Transverse colon (tissue), 4 donors: ENCODE results near the gene NTRK2.

Source experiments
- EP300 ChIP-seq: sonication (generic); formaldehyde crosslinking; IDR thresholded peaks from one replicate; pipeline ENCODE4 v1.6.1; 2017; ENCODE audit warnings: antibody characterized with exemption, low read depth
- POLR2AphosphoS5 ChIP-seq, 3 donors: sonication (generic); formaldehyde crosslinking; IDR thresholded peaks; one replicate each; pipeline ENCODE4 v1.6.1; 2016; ENCODE audit warnings: antibody characterized with exemption in 3 of 3
- TF ChIP-seq, protein P1 (sequence below), 5 experiments: fragments of 200-600 bp in 3 of 5; fragments of 450-650 bp in 2 of 5; sonication (generic) in 3 of 5; IDR thresholded peaks; 1 replicate in 2 of 5; 2 replicates in 3 of 5; pipeline ENCODE4 v1.5.1; 2016 to 2017; ENCODE audit warnings: antibody characterized with exemption in 5 of 5, inconsistent platforms in 3 of 5, mild to moderate bottlenecking in 2 of 5, moderate library complexity in 1 of 5

DNA sequence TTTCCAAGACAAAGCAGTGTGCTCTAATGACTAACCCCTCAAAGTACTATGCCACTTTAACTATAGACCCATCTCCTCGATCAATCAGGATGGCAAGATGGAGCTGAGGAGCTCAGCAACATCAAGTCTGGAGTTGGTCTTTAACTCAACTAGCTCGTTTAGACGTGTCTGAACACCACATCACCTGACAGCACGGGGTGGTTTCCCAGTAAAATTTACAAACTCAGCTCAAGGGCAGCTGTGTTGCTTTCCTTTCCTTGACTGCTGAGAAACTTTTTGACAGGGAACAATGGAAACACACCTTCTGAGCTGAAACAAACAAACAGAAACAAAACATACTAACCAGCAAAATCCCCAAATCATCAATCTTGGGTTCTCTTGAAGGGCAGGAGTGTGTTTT lies 202.5 kb downstream of the NTRK2 start:
- TF ChIP-seq POLR2AphosphoS5 (IDR thresholded peaks at IDR 0.05) (no peak), EP300 (no peak)
- TF ChIP-seq, protein P1, sequence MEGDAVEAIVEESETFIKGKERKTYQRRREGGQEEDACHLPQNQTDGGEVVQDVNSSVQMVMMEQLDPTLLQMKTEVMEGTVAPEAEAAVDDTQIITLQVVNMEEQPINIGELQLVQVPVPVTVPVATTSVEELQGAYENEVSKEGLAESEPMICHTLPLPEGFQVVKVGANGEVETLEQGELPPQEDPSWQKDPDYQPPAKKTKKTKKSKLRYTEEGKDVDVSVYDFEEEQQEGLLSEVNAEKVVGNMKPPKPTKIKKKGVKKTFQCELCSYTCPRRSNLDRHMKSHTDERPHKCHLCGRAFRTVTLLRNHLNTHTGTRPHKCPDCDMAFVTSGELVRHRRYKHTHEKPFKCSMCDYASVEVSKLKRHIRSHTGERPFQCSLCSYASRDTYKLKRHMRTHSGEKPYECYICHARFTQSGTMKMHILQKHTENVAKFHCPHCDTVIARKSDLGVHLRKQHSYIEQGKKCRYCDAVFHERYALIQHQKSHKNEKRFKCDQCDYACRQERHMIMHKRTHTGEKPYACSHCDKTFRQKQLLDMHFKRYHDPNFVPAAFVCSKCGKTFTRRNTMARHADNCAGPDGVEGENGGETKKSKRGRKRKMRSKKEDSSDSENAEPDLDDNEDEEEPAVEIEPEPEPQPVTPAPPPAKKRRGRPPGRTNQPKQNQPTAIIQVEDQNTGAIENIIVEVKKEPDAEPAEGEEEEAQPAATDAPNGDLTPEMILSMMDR (IDR thresholded peaks at IDR 0.05) = no peak
